ENCODE data around the gene CARD16.
A peak's percentile ranks its signal among the peaks of the same experiment; 100 is the strongest.
"Not testable (repeated sequence)": the region's sequence is repeated elsewhere in the genome, so short reads cannot be mapped to it uniquely, and the experiment has no call there.

CARD16 gene

DNA sequence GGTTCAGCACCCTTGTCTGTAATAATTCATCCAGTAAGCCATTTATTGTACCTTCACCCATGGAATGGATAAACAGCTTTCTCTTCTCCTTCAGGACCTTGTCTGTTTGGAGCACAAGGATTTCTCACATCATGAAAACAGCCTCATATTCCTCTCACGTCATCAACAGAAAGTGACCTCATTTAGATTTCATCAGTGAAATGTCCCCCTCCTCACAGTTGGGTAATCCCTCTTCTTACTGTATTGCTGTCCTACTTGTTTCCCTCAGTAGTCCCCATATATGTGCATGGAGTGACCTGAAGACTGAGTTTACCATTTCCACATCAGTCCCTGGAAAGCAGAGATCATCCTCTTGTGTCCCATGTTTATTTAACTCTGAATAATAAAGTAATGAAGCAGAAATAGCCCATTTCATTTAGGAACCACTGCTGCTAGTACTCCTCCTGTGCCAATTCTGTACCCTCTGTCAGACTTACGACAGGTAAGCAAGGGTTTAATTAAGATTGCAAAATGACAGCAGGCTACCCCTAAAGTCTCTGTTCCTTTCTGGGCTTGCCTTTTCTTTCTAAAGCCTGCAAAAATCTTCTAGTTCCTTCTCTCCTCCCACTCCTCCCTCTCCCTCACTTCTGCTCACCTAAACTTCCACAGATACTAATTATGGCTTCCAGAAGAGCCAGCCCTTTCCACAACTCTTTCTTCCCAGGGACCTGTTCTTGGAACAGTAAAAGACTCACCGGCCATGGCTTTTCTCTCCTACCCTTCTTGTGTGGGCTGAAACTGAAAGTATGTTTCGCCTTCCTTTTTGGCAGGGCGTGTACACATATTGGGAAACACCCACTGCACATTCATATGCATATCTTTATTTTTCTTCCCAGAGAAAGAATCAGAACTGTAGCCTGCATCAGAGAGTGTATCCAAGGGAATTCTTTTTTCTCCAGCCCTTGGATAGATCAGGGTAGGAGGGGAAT lies at the start of gene CARD16:
Gene CARD16 (minus strand): TSS at position 779 of the 968 bp plus-strand sequence. CDS start 38 bp downstream, at position 741.
- DNase-seq (ENCODE audit: low read depth in 1 of 2, low spot score in 1 of 2), result peak in 1 of 2 donors; percentile 37

DNA sequence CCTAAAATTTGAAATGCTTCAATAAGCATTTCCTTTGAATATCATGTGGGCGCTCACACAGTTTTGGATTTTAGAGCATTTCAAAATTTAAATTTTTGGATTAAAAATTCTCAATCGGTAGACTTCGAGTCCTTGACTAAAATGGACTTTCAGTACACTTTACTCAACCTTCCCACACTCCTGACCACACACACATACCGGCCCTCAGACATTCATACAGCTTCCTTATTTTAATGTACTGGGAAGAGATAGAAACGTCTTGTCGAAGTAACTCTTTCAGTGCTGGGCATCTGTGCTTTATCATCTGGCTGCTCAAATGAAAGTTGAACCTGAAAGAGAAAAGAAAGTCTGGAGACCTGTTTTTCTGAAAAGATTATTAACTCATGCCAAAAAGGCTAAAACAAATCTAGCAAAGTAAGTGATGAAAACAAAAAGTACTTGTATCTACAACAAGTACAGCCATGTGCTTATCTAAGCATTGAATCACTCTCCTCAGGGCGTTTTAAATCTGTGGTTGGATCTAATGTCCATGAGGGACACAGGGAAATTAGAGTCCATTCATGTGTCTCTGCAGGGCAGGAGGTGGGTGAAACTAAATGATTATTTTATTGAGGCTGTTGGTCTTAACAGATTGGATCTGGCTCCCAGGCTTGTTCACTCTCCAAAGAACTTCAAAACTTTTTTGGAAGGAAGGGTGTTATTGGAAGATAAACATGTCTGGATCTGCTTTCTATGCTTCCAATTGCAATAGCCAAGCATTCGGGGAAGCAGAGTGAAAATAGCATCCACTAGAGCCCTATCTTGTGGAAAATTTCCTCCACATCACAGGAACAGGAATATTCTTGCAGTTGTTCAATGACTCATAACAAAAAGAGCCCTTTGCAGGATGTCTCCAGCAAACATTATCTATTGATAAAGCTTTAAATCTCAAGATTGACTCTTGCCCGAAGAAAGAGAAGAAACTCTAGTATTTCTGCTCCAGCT lies 47.4 kb upstream of the CARD16 start:
- no peak for DNase-seq (ENCODE audit: low read depth in 1 of 2, low spot score in 1 of 2)

DNA sequence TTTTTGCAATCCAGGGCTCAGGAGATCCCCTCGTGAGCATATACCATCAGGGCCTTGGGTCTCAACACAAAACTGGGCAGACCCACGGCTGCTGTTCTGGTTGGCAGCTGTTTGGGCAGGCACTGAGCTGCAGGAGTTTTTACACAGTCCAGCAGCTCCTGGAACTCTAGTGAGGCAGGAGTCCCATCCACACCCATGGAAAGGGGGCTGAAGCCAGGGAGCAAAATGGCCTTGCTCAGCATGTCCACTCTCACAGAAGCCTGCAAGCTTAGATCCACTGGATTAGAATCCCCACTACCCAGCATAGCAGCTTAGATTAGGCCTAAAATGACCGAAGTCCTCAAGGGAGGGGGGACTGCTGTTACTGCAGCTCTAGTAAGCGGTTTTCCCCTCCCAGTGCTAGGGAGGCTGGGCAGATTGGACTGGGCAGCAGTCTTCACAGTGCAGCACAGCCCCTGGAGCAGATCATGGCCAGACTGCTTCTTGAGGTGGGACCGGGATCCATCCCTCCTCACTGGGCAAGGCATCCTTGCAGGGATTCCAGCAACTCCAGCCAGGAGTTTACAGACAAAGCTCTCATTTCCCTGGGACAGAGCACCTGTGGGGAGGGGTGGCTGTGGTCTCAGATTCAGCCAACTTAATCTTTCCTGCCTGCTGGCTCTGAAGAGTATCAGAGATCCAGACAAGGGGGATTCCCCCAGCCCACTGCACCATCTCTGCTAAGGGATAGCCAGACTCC lies 36.4 kb upstream of the CARD16 start:
- no peak for DNase-seq (ENCODE audit: low read depth in 1 of 2, low spot score in 1 of 2)

DNA sequence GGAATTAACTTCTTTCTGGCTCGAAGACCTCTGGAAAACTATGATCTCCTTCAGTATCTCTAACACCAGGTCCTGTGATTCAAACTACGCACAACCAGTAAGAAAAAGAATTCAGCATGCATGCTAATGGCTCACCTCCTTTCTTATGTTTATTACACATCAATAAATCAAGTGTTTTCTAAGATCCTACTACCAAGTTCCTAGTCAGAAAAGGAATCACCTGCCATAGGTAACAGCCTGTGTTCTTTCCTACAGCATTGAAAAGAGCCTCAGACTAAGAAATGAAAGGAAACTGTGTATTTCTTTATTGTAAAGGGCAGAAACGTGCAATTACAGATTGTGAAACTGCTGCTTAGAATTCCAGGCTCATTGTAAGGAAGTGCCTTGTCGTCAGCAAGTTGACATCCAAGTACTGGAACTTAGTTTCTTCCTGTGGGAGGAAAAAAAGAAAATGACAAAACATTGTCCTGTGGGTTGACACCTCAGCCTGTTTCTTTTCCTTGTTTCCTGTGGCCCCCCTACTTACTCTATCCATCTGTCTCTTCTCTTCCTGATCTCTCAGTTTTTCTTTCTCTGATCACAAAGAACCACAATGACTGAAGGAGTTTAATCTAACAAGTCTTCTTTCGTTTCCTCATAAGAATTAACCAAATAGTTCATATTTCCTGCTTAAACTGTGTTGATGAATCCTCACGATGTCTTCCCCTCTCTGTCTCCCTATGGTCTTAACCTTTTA lies 35.2 kb upstream of the CARD16 start:
- DNase-seq (ENCODE audit: low read depth in 1 of 2, low spot score in 1 of 2), result not testable (repeated sequence)

DNA sequence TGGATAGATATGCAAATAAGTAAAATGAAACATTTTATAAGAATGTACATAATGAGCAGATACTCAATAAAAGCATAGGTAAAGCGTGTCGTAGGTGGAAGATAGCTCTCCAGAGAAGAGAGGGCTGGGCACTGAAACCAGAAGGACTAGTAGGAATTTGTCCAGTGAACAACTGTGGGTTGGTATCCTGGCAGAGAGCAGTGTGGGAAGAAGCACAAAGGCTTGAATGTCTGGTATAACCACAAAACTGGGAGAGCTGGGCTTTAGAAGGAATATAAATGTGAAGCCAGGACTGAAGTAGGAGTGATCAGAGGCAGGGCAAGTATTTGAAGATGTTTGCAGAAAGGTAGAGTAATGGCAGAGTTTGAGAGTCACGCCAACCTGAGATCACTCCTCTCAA lies 33.1 kb upstream of the CARD16 start:
- no peak for DNase-seq (ENCODE audit: low read depth in 1 of 2, low spot score in 1 of 2)

DNA sequence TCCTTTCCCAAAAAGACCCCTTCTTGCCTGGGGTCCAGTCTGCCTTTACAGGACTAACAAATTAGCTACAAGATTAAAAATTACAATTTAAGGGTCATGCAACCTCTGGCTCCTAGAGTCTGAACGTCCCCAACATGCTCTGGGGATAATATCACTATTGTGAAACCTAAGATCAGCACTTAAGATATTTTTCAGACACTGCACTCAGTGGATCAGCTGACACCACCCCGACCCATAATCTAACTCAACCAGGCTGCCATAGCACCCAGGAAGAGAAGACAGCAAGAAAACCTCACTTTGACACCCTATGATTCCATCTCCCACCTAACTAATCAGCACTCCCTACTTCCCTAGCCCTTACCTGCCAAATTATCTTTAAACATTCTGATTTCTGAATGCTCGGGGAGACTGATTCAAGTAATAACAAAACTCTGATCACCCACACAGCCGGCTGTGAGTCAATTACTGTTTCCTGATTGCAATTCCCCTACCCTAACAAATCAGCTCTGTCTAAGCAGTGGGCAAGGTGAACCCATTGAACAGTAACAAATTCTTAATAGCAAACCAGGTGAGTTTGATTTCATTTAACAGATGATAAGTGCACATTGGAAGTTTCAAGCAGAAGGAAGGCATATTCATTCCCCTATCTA lies 32.1 kb upstream of the CARD16 start:
- peak in 1 of 2 donors; percentile 18 for DNase-seq (ENCODE audit: low read depth in 1 of 2, low spot score in 1 of 2)

DNA sequence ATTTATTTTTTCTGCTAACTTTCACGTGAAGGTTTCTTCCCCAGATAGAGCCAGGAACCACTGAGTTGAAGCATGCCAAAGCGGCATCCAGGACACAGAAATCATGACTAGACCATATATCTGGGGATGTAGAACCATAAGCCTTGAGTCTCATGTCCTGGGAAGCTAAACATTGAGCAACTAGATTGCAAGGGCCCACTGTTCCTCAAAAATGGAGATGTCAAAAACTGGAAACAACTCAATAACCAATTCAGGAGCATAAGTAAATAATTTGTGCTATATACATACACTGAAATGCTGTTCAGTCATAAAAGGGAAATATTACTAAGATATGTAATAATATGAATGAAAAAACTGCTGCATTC lies 29.0 kb upstream of the CARD16 start:
- DNase-seq (ENCODE audit: low read depth in 1 of 2, low spot score in 1 of 2), result no peak

DNA sequence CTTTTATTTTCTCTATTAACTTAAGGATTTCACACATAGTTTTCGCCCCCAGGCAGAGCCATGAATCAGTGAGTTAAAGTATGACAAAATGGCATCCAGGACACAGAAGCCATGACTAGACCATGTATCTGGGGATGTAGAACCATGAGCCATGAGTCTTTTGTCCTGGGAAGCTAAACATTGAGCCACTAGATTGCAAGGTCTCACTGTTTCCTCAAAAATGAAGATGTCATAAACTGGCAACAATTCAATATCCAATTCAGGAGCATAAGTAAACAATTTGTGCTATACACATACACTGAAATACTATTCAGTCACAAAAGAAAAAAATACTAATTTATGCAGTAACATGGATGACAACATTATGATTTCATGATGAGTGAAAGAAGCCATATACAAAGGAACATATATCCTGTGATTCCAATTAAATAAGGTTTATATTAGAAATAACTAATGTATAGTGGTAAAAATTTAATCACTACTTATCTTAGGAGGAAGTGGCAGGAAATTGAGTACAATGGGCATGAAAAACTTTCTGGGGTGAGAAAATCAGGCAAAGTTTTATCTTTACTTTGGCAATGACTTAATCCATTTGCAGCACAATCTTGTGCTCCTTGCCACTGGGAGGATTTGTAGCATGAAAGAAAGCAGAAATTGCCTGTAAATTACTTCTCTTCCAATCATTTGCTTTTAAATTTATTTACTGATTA lies 28.5 kb upstream of the CARD16 start:
- DNase-seq (ENCODE audit: low read depth in 1 of 2, low spot score in 1 of 2), result no peak

DNA sequence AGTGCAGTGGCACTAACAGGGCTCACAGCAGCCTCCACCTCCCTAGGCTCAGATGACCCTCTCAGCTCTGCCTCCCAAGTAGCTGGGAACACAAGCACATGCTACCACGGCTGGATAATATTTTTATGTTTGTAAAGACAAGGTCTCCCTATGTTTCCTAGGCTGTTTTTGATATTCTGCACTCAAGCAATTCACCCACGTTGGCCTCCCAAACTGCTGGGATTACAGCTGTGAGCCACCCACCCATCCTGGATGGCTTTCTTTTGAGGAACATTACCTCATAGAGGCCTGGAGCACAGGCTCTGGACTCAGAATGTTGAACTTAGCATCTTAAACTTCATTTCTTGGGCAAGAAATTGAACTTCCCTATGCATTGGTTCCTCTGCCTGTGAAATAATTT lies 26.9 kb upstream of the CARD16 start:
- DNase-seq (ENCODE audit: low read depth in 1 of 2, low spot score in 1 of 2), result not testable (repeated sequence)

DNA sequence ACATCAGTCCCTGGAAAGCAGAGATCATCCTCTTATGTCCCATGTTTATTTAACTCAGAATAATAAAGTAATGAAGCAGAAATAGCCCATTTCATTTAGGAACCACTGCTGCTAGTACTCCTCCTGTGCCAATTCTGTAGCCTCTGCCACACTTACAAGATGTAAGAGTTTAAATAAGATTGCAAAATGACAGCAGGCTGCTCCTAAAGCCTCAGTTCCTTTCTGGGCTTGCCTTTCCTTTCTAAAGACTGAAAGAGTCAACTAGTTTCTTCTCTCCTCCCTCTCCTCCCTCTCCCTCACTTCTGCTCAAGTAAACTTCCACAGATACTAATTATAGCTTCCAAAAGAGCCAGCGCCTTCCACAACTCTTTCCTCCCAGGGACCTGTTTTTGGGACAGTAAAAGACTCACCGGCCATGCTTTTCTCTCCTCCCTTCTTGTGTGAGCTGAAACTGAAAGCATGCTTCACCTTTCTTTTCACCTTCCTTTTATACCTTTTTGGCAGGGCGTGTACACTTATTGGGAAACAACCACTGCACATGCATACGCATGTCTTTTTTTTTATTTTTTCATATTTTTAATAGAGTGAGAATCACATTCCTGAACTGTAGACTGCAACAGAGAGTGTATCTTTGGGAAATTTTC lies 26.1 kb upstream of the CARD16 start:
- peak in 1 of 2 donors; percentile 18 for DNase-seq (ENCODE audit: low read depth in 1 of 2, low spot score in 1 of 2)

DNA sequence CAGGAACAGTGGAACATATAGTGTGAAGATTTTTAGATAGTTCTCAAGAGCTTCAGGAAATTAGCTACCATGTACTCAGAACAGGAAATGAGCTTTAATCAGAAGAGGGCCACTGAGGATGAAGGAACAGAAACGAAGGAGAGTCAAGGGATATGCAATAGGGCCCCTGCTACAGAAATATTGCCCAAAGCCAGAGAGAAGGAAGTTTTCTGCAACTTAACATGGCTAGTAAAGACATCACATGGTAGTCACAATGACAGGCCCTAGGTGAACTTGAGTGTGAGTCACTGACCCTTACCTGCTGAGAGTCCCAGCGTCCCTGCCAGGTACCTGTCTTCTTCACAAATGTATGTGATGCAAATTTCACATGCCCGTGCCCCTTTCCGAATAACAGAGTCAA lies 25.2 kb upstream of the CARD16 start:
- no peak for DNase-seq (ENCODE audit: low read depth in 1 of 2, low spot score in 1 of 2)

DNA sequence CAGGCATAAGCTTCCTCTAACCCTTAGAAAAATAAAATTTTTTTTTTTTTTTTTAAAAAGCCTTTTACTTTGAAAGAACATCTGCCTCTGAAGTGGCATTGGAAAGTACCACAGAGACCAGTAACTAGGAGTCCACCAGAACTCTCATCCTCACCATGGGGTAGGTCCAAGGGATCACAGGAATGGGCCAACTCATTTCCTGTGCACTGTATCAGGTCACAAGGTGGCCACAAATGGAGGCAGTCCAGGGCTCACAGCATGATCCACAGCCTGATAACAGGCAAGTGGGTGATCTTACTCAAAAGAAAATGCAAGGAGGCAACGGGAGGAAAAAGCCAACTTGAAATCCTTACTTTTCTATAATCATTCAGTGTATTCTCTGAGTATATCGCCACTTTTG lies 24.6 kb upstream of the CARD16 start:
- DNase-seq (ENCODE audit: low read depth in 1 of 2, low spot score in 1 of 2), result not testable (repeated sequence)

DNA sequence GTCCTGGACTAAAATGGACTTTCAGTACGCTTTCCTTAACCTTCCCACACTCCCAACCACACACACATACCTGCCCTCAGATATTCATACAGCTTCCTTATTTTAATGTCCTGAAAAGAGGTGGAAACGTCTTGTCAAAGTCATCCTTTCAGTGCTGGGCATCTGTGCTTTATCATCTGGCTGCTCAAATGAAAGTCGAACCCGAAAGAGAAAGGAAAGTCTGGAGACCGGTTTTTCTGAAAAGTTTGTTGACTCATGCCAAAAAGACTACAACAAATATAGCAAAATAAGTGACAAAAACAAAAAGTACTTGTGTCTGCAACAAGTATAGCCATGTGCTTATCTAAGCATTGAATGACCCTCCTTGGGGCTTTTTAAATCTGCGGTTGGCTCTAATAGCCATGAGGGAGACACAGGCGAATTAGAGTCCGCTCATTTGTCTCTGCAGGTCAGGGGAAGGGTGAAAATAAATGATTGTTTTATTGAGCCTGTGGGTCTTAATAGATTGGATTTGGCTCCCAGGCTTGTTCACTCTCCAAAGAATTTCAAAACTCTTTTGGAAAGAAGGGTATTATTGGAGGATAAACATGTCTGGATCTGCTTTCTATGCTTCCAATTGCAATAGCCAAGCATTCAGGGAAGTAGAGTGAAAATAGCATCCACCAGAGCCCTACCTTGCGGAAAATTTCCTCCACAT lies 18.3 kb upstream of the CARD16 start:
- DNase-seq (ENCODE audit: low read depth in 1 of 2, low spot score in 1 of 2), result not testable (repeated sequence)

DNA sequence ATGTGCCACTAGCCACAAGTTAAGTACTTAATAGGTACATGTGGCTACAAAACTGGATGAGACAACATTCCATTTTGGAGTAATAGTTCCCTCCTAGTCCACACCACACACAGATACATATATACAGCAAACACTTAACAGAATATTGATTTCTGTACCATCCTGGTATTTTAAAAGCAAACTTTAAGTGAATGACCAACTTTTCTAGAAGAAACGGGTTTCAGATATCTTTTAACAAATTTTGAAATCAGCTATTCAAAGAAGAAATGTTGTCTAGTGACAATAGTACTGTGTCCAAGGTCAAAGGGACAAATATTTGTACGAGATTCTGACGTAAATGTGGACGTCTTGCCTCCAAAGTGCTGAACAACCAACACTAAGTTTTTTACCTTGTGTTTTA lies 12.3 kb upstream of the CARD16 start:
- DNase-seq (ENCODE audit: low read depth in 1 of 2, low spot score in 1 of 2), result no peak

DNA sequence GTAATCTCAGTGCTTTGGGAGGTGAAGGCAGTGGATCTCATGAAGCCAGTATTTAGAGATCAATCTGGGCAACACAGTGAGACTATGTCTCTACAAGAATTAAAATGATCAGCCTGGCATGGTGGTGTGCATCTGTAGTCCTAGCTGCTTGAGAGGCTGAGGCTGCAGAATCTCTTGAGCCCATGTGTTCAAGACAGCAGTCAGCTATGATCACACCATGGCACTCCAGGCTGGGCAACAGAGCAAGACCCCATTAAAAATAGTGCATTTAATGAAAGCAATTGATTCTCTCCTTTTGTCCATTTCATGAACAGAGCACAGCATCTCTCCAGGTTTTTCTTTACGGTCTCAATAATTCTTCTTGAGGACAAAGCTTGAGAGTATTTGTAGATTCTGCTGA lies 11.3 kb upstream of the CARD16 start:
- DNase-seq (ENCODE audit: low read depth in 1 of 2, low spot score in 1 of 2), result no peak

DNA sequence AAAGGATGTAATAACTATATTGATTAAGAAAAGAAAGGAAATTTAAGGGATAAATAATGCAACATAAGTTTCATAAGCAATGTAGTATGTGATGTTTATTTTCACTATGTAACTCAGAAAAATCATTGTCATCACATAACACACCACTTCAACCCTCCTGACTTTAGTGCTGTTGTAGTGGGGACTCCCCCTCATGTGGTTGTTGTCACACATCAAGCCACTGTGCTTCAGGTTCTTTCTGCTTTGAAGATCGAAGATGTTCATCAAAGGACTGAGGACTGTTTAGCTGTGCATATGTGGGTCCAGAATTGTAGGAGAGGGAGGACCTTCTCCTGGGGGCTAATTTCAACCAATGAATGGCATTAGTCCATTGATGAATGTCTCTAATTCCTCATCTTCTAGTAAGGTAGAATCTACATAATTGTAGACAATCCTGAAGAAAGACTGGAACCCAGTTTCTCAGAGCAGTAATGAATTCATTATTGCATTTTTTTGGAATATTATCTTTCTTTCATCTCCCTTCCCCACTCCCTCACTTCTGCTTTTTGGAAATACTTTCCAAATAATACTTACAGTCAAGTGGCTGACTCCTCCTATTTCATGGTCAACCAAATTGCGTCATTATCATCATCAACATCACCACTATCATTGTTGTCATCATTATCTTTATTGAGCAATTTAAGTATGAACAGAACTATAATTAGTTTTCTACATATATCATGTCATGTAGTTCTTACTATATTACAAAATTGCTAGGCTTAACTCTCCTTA lies 9.8 kb upstream of the CARD16 start:
- no peak for DNase-seq (ENCODE audit: low read depth in 1 of 2, low spot score in 1 of 2)

DNA sequence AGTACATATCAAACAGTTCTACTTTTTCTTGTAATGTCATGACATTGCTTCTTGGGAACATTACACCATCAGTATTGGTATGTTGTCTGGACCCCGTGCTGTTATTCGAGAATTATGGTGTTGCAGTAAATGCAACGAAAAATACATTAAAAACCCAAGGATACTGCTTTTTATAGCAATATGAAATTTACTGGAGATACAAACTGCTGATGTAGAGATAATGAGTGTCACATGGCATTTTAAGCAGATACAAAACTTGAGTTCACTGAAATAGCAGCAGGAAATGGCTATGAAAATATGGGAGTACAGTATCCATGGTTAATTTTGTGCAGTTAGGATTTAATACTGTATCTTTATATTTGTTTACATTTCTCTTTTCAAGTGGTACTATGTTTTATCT lies 7.4 kb upstream of the CARD16 start:
- no peak for DNase-seq (ENCODE audit: low read depth in 1 of 2, low spot score in 1 of 2)

Data from activated CD4-positive, alpha-beta T cell treated with anti-CD3 and anti-CD28 coated beads, Interleukin-2, amount 50 U/mL, for 24 hours (primary cell).